ENCODE measurements around the gene KIAA1958. TPM values are rescaled to one million over a fixed set of nuclear protein-coding genes. Genes with fewer than 3 reads are reported as not detected.
"Not testable (repeated sequence)": the region's sequence is repeated elsewhere in the genome, so short reads cannot be mapped to it uniquely, and the experiment has no call there.

KIAA1958 gene
- polyA plus RNA-seq, 1 donor = 18.2 TPM

DNA sequence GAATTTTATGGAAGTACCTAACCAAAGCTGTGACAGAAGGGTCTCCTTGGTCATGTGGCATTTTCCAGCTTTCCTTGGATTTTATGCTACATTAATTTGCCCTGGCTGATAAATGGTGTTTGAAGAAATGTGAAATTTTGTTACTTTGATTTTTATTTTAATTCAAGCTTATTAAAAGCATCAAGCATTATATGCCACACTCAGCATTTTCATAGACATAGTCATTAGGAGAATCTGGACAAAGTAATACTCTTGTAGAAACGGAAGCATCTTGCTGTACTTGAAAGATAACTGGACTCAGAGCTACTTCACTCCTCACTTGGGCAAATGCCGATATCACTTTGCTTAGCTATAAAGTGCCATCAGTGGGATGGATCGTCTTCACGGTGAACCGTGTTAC is 177.1 kb downstream of the KIAA1958 start:
- DNase-seq = no peak

DNA sequence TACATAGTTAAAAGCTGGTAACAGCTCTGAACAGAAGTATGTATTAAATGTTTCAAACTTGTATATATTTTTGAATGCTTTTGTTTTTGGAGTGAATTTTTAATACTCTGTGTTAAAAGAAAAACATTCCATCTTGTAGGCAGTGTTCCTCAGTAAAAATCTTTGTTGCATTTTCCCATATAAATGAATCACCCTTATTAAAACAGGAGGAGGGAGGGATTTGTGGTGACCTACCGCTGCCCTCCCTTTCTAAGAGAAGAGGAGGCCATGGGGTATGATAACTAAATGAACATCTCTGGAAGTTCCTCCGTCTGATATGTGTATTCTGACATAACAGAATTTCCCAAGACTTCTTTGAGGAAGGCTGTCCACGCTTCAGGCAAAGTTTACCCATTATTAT is 177.9 kb downstream of the KIAA1958 start:
- DNase-seq = no peak

- DNase-seq = no peak
Measured at GRCh38 chr9:112665347-112665746, 178.7 kb downstream of the KIAA1958 start.

DNA sequence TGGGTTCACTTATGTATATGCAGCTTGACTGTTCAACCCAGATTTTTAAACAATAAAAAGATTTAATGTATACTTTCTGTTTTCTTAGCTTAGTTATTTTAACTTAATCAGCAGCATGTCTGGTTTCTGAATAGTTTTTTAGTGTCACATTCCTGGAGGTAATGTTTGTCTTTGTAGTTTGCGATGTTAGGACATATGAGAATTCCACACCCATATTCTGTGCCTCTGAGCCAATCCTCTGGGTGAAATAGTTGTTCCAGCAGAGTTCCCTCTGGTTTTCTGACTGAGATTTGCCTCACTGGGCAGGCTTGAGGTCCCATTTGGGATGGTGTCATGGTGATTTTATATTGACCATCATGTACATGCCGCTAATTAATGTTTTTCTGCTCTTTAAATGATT is 182.7 kb downstream of the KIAA1958 start:
- DNase-seq = no peak

DNA sequence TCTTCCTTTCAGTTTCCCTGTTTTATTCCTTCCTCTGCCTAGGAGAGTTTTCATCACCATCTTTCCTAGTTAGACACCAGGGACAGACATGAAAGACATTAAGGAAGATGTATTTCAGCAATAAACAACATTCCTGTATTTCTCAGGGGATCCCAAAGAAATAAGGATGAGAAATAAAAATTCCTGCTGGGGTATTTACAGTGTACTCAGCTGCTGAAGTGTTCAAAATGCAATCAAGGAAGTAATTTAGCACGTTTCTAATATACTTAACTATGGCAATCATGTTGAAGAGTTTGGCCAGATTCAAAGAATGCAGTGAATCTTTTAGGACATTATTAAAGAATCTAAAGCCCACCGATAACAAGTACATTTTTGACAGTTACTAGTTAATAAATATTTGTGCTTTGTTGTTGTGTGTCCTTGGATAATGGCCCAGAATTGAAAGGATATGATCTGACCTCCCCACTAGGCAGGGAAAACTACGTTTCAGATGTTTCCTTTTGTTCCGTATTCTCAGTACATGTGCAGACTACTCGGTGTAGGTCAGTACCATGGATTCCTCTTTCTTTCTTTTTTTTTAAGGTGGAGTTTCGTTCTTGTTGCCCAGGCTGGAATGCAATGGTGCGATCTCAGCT is 184.5 kb downstream of the KIAA1958 start:
- DNase-seq = no peak

GRCh38 chr9:112673221-112673620 is 186.6 kb downstream of the KIAA1958 start:
- DNase-seq = not testable (repeated sequence)

GRCh38 chr9:112677040-112677439 is 190.4 kb downstream of the KIAA1958 start:
- no peak for DNase-seq

GRCh38 chr9:112680731-112681402 is 194.2 kb downstream of the KIAA1958 start:
- DNase-seq = no peak

GRCh38 chr9:112689161-112689740 is 202.6 kb downstream of the KIAA1958 start:
- DNase-seq = no peak

GRCh38 chr9:112694706-112695555 is 208.3 kb downstream of the KIAA1958 start:
- DNase-seq = no peak

DNA sequence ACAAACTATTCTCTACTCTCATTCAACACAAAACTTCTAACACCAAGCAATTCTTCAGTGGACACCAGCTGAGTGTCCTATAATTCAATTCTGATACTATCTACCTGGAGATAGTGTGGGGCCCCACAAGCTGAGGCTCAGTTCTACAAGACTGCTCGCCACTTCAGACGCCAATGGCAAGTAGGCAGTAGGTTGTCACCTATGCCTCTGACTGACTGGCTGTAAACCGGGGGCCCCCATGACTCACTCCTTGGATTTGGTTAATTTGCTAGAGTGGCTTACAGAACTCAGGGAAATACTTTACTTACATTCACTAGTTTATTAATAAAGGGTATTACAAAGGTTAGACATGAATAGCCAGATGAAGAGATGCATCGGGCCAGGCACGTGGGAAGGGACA is 209.8 kb downstream of the KIAA1958 start:
- no peak for DNase-seq

GRCh38 chr9:112699230-112699629 is 212.6 kb downstream of the KIAA1958 start:
- DNase-seq = no peak

DNA sequence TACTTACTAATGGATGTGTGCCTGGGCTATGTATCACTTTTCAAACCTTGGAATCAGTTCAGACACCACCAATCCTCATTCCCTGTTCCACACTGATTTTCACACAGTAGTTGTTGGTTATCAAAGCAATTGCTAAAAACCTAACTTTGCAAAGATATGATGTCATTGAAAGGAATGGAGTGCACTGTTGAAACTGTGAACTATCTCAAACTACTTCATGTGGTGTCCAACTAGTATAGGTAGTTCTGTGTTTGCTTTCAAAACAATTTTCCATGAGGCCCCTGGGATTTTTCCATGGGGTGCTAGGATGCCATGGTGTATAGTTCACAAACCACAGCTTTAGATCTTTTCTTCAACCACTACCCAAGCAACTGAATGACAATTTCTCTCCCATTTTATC is 213.5 kb downstream of the KIAA1958 start:
- no peak for DNase-seq

DNA sequence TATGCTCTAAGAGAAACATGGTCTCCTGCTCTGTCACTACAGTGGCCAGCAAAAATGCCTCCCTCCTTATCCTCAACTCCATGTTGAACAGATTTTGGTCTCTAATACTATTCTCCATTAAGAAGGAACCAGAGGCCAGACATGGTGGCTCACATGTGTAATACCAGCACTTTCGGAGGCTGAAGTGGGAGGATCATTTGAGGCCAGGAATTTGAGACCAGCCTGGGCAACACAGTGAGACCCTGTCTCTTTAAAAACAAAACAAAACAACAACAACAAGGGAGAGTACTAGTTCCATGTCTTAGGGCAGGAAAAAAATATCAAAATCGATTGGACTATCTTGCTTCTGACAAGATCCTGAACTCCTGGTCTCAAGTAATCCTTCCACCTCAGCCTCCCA is 216.7 kb downstream of the KIAA1958 start:
- DNase-seq = no peak

DNA sequence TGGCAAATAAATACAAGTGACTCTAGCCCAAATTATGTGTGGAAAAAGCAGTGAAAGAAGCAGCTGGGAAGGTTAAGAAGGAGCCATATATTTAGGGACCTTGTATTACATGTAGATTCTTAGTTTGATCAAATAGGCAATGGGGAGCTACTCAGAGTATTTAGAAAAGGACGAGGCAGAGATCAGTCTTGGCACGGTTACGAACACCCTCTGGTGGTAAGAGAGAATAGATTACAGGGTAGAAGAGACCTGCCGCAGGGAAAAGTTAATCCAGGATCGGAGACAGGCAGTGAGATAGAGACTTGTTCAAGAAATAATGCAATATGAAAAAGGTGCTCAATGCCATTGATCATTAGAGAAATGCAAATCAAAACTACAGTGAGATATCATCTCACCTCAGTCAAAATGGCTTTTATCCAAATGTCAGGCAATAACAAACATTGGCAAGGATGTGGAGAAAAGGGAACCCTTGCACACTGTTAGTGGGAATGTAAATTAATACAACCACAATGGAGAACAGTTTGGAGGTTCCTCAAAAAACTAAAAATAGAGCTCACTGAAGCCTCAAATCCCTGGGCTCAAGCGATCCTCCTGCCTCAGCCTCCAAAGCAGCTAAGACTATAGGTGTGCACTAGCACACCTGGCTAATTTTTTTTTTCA is 219.3 kb downstream of the KIAA1958 start:
- peak; percentile 57 for DNase-seq

DNA sequence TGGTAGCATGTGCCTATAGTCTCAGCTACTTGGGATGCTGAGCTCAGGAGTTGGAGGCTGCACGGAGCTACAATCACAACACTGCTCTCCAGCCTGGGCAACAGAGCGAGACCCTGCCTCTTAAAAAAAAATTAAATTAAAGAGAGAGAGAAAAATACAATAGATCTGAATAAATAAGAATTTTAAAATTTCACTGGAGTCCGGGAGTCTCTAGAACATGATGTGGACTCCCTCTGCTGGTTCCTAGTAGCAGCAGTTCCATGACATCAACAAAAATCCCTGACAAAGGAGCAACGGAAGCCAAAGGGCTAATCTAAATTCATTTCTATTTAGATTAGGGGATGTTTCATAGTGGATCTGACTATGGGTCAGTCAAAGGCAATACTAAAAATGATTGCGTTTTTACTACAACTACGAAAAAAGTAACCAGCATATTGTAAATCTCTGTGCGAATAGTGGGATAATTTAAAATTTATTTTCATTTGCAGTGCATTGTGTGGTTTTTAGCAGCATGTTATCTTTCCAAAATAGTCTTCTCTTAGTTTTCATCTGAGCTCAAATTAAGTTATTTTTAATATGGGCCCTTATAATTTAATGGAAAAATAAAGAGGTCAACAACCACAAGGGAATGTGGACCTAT is 224.5 kb downstream of the KIAA1958 start:
- DNase-seq = no peak

DNA sequence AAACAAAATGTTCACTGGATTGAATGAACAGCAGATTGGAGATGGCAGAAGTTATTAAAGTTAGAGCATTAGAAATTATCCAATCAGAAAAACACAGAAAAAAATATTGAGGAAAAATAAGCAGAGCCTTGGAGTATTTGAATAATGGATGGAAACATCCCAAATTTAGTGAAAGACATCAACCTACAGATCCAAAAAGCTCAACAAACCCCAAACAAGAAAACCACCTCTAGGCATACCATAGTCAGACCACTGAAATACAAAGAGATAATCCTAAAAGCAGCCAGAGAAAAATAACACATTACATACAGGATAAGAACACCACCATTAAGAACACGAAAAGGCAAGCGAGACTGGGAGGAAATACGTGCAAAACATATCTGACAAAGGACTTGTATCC is 226.1 kb downstream of the KIAA1958 start:
- DNase-seq = no peak

DNA sequence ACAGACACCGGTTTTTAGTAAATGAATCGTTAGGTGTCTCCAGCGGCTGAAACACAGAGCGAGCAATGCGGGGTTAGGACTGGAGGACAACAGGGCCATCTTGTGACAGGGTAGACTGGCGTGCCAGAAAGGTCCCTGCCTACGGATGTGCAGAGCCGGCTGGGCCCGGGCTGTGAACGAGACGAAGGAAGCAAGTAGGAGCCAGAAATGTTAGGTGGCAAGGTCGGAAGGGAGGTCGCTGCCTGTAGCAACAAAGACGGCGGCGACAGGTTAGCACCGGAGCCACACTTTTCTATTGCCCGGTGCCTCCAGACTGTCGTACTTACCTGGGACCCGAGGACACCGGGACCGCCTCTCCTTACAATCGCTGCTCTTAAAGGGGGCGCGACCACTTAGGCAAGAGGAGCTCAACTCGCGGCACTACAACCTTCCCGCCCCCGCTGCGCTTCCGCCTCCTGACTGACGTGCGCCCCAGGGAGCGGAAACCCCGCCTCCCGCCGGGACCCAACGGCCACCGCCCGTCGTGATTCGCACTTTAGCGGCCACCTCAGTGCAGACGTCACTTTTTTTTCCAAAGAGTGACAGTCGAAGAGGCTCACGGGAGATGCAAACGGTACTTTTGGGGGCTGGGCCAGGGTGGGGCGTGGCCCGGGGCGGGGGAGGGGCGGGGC is 231.2 kb downstream of the KIAA1958 start, which contains the start of gene INIP:
Gene INIP, minus strand, starts transcription at position 457 of the 671 bp plus-strand sequence. CDS start 1,632 bp downstream, outside the sequence.
- DNase-seq = peak; percentile 96

Measured in left kidney (tissue), 2 donors.